ENCODE data around the gene THAP10. TPM values are rescaled to one million over a fixed set of nuclear protein-coding genes. Genes with fewer than 3 reads are reported as not detected.

THAP10 gene
- total RNA-seq, 1 experiment from 2014 or later, result 6.8 TPM

- Histone ChIP-seq H3K9me3 (replicated peaks) (no peaks in the 10 kb centered on the region), H3K4me3 (peak overlapping the region; percentile 96), H3K27ac (peak overlapping the region; percentile 30; the same call in 1 of the 2 replicates), H3K4me1 (peaks cover 13% of the 10 kb centered on the region), H3K36me3 (peaks cover 12% of the 10 kb centered on the region; the same call in 1 of the 2 replicates), H3K27me3 (no peaks in the 10 kb centered on the region)
- peak; percentile 67 to 75 for DNase-seq
These were observed 38.8 kb downstream of the THAP10 start for GRCh38 chr15:70853318-70853972.

GRCh38 chr15:70852501-70853317, 39.5 kb downstream of the THAP10 start:
- DNase-seq, result no peak
- Histone ChIP-seq H3K27me3 (no peaks in the 10 kb centered on the region), H3K4me1 (peaks cover 13% of the 10 kb centered on the region), H3K9me3 (replicated peaks) (no peaks in the 10 kb centered on the region), H3K4me3 (peak overlapping the region; percentile 96), H3K27ac (no peak overlapping the region; the same call in 1 of the 2 replicates), H3K36me3 (peaks cover 12% of the 10 kb centered on the region; the same call in 1 of the 2 replicates)

- H3K9me3 ChIP-seq (replicated peaks), result no peaks in the 10 kb centered on the region
- H3K36me3 ChIP-seq, result peaks cover 12% of the 10 kb centered on the region; the same call in 1 of the 2 replicates
- no peaks in the 10 kb centered on the region for H3K27me3 ChIP-seq
- no peak overlapping the region for H3K4me3 ChIP-seq
- no peak for DNase-seq
- H3K4me1 ChIP-seq, result peaks cover 10% of the 10 kb centered on the region
- H3K27ac ChIP-seq, result no peak overlapping the region
These were observed 40.3 kb downstream of the THAP10 start for GRCh38 chr15:70851889-70852288.

- Histone ChIP-seq H3K9me3 (replicated peaks) (no peaks in the 10 kb centered on the region), H3K27me3 (no peaks in the 10 kb centered on the region), H3K4me3 (no peak overlapping the region), H3K4me1 (no peaks in the 10 kb centered on the region), H3K27ac (no peak overlapping the region), H3K36me3 (0 out of 2 replicates have a peak, but pooled peaks cover 4% of the 10 kb centered on the region)
- no peak for DNase-seq
These were observed 46.5 kb downstream of the THAP10 start for GRCh38 chr15:70845602-70846360.

GRCh38 chr15:70837476-70837875, 54.8 kb downstream of the THAP10 start:
- DNase-seq, result no peak
- H3K4me1 ChIP-seq, result peaks cover 17% of the 10 kb centered on the region
- no peak overlapping the region for H3K4me3 ChIP-seq
- H3K36me3 ChIP-seq, result peaks cover 18% of the 10 kb centered on the region
- H3K27ac ChIP-seq, result no peak overlapping the region
- H3K9me3 ChIP-seq (replicated peaks), result no peaks in the 10 kb centered on the region
- no peaks in the 10 kb centered on the region for H3K27me3 ChIP-seq

GRCh38 chr15:70835841-70836240, 56.4 kb downstream of the THAP10 start:
- peaks cover 26% of the 10 kb centered on the region for H3K36me3 ChIP-seq

GRCh38 chr15:70835415-70835814, 56.8 kb downstream of the THAP10 start:
- Histone ChIP-seq H3K9me3 (replicated peaks) (no peaks in the 10 kb centered on the region), H3K36me3 (peaks cover 31% of the 10 kb centered on the region), H3K4me1 (peaks cover 17% of the 10 kb centered on the region), H3K27ac (no peak overlapping the region), H3K27me3 (no peaks in the 10 kb centered on the region), H3K4me3 (no peak overlapping the region)
- DNase-seq, result no peak

More at GRCh38 chr15:70835841-70836240, 56.4 kb downstream of the THAP10 start:
- DNase-seq, result no peak
- Histone ChIP-seq H3K4me3 (no peak overlapping the region), H3K4me1 (peaks cover 17% of the 10 kb centered on the region), H3K9me3 (replicated peaks) (no peaks in the 10 kb centered on the region), H3K27me3 (no peaks in the 10 kb centered on the region), H3K27ac (no peak overlapping the region)

GRCh38 chr15:70834999-70835398, 57.2 kb downstream of the THAP10 start:
- Histone ChIP-seq H3K27ac (no peak overlapping the region), H3K9me3 (replicated peaks) (no peaks in the 10 kb centered on the region), H3K36me3 (peaks cover 32% of the 10 kb centered on the region), H3K4me1 (peaks cover 17% of the 10 kb centered on the region), H3K27me3 (no peaks in the 10 kb centered on the region), H3K4me3 (no peak overlapping the region)
- DNase-seq, result no peak

- H3K27me3 ChIP-seq, result no peaks in the 10 kb centered on the region
- no peaks in the 10 kb centered on the region for H3K9me3 ChIP-seq (replicated peaks)
- peak; percentile 80 to 84 for DNase-seq
- peaks cover 17% of the 10 kb centered on the region for H3K4me1 ChIP-seq
- peak overlapping the region; percentile 36 for H3K27ac ChIP-seq
- no peak overlapping the region for H3K4me3 ChIP-seq
- peaks cover 32% of the 10 kb centered on the region for H3K36me3 ChIP-seq
These were observed 58.1 kb downstream of the THAP10 start for GRCh38 chr15:70833861-70834765.

GRCh38 chr15:70833422-70833821, 58.8 kb downstream of the THAP10 start:
- Histone ChIP-seq H3K36me3 (peaks cover 32% of the 10 kb centered on the region), H3K27ac (peak overlapping the region; percentile 36; the same call in 1 of the 2 replicates), H3K27me3 (no peaks in the 10 kb centered on the region), H3K4me1 (peaks cover 17% of the 10 kb centered on the region), H3K4me3 (no peak overlapping the region), H3K9me3 (replicated peaks) (no peaks in the 10 kb centered on the region)
- no peak for DNase-seq

GRCh38 chr15:70832176-70832575, 60.1 kb downstream of the THAP10 start:
- Histone ChIP-seq H3K4me3 (no peak overlapping the region), H3K27me3 (no peaks in the 10 kb centered on the region), H3K4me1 (peaks cover 17% of the 10 kb centered on the region), H3K36me3 (peaks cover 32% of the 10 kb centered on the region), H3K27ac (no peak overlapping the region), H3K9me3 (replicated peaks) (no peaks in the 10 kb centered on the region)
- no peak for DNase-seq

All from SJCRH30 (cell line).